Neural progenitor cell (in vitro differentiated cells): Measurements from ENCODE around the gene TDRD6. TPM values are rescaled to one million over a fixed set of nuclear protein-coding genes. Genes with fewer than 3 reads are reported as not detected.
A peak's percentile ranks its signal among the peaks of the same experiment; 100 is the strongest.

Experiments used
- DNase-seq: peaks from one replicate; pipeline ENCODE4 v3.0.0-alpha.2; 2016; ENCODE audit warnings: low spot score
- H2AFZ ChIP-seq: fragments of 200-600 bp; sonication (generic); replicated peaks from 2 replicates; pipeline ENCODE4 v1.6.1; 2016; ENCODE audit warnings: antibody characterized with exemption
- H3F3A ChIP-seq: fragments of 200-600 bp; sonication (generic); 2 replicates; pipeline ENCODE4 v1.6.1; 2016; ENCODE audit warnings: antibody characterized with exemption, low read depth
- H3K27ac ChIP-seq: fragments of 200-600 bp; sonication (generic); 2 replicates; pipeline ENCODE4 v1.5.1; 2016; ENCODE audit warnings: mild to moderate bottlenecking
- H3K27me3 ChIP-seq: fragments of 200-600 bp; sonication (generic); 2 replicates; pipeline ENCODE4 v1.6.1; 2016; ENCODE audit warnings: mild to moderate bottlenecking, moderate library complexity
- H3K36me3 ChIP-seq: fragments of 200-600 bp; sonication (generic); 2 replicates; pipeline ENCODE4 v1.5.1; 2016
- H3K4me1 ChIP-seq: fragments of 200-600 bp; sonication (generic); 2 replicates; pipeline ENCODE4 v1.6.1; 2016; ENCODE audit warnings: mixed run types
- H3K4me2 ChIP-seq: fragments of 200-600 bp; sonication (generic); 2 replicates; pipeline ENCODE4 v1.6.1; 2016
- H3K4me3 ChIP-seq: fragments of 200-600 bp; sonication (generic); 2 replicates; pipeline ENCODE4 v1.5.1; 2016
- H3K79me2 ChIP-seq: fragments of 200-600 bp; sonication (generic); 2 replicates; pipeline ENCODE4 v1.6.1; 2016; ENCODE audit warnings: low read depth
- H3K9ac ChIP-seq: fragments of 200-600 bp; sonication (generic); 2 replicates; pipeline ENCODE4 v1.6.1; 2016
- H3K9me3 ChIP-seq: fragments of 200-600 bp; sonication (generic); 2 replicates; pipeline ENCODE4 v1.5.1; 2016; ENCODE audit warnings: low read depth
- H4K20me1 ChIP-seq: fragments of 200-600 bp; sonication (generic); 2 replicates; pipeline ENCODE4 v1.6.1; 2016; ENCODE audit warnings: low read depth
- H3K27ac Mint-ChIP-seq: 3 replicates; pipeline ENCODE4 v1.8.0; 2021; ENCODE audit warnings: mixed read lengths
- H3K27me3 Mint-ChIP-seq: 2 replicates; pipeline ENCODE4 v1.8.0; 2022; ENCODE audit warnings: low read depth, mild to moderate bottlenecking, inconsistent platforms, moderate library complexity, mixed read lengths; ENCODE audit not compliant: insufficient read depth
- H3K36me3 Mint-ChIP-seq: 3 replicates; pipeline ENCODE4 v1.8.0; 2021; ENCODE audit warnings: mixed read lengths
- H3K4me1 Mint-ChIP-seq: 3 replicates; pipeline ENCODE4 v1.8.0; 2021; ENCODE audit warnings: mixed read lengths
- H3K4me3 Mint-ChIP-seq: 3 replicates; pipeline ENCODE4 v1.8.0; 2021; ENCODE audit warnings: mild to moderate bottlenecking, moderate library complexity, mixed read lengths
- H3K9me3 Mint-ChIP-seq: 3 replicates; pipeline ENCODE4 v1.8.0; 2020; ENCODE audit warnings: mixed read lengths
- EZH2 ChIP-seq: fragments of 200-600 bp; sonication (generic); IDR thresholded peaks from 2 replicates; pipeline ENCODE4 v1.6.1; 2017; ENCODE audit warnings: antibody characterized with exemption, mild to moderate bottlenecking, moderate library complexity
- EZH2phosphoT487 ChIP-seq: fragments of 200-600 bp; sonication (generic); IDR thresholded peaks from 2 replicates; pipeline ENCODE4 v1.6.1; 2017; ENCODE audit warnings: antibody characterized with exemption
- total RNA-seq: library from RNA; depleted of rRNA; stranded (reverse); fragments of >200 nt; gene quantifications from 2 replicates; pipeline ENCODE4 v1.2.3, GENCODE V29; 2015; ENCODE audit warnings: low replicate concordance
- TF ChIP-seq, protein P1 (sequence below): fragments of 200-600 bp; sonication (generic); IDR thresholded peaks from 2 replicates; pipeline ENCODE4 v1.5.1; 2017; ENCODE audit warnings: antibody characterized with exemption, mild to moderate bottlenecking

The TDRD6 gene
- total RNA-seq, 1 donor from 2014 or later: 0.09 TPM

DNA sequence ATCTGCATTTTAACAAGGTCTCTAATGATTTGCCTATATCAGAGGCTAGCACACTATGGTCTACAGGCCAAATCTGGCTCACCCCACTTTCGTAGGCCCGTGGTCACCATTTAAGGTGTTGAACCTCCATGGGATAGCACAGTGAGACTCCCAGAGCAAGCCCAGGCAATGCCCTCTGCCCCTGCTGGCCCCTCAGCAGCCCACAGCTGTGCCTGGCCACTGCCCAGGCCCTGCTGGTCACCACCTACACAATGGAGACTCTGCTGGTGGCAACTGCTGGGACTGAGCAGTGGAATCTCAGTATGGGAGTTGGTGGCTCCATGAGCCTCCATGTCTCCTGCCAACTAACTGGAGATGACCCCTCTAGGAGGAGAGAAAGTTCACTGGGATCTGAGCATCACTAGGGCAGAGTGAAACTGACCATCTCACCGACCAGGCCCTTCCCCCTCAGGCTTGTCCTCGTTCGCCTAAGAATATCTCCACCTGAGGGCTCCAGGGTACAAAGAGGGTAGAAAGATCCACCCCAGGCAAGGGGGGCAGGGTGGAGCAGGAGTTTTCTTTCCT is 61.3 kb downstream of the TDRD6 start:
- no peak overlapping the region for H3K4me3 Mint-ChIP-seq
- Histone ChIP-seq H3K27ac (no peak overlapping the region), H3K4me1 (peaks cover 12% of the 10 kb centered on the region), H3K36me3 (no peaks in the 10 kb centered on the region), H3K4me3 (no peak overlapping the region), H3K79me2 (no peaks in the 10 kb centered on the region), H3K9me3 (no peaks in the 10 kb centered on the region), H2AFZ (peak overlapping the region; percentile 26), H4K20me1 (no peaks in the 10 kb centered on the region), H3K9ac (no peak overlapping the region), H3F3A (peaks cover 12% of the 10 kb centered on the region), H3K4me2 (no peak overlapping the region), H3K27me3 (no peaks in the 10 kb centered on the region)
- H3K27me3 Mint-ChIP-seq: no peaks in the 10 kb centered on the region
- no peak for TF ChIP-seq EZH2
- TF ChIP-seq, protein P1, sequence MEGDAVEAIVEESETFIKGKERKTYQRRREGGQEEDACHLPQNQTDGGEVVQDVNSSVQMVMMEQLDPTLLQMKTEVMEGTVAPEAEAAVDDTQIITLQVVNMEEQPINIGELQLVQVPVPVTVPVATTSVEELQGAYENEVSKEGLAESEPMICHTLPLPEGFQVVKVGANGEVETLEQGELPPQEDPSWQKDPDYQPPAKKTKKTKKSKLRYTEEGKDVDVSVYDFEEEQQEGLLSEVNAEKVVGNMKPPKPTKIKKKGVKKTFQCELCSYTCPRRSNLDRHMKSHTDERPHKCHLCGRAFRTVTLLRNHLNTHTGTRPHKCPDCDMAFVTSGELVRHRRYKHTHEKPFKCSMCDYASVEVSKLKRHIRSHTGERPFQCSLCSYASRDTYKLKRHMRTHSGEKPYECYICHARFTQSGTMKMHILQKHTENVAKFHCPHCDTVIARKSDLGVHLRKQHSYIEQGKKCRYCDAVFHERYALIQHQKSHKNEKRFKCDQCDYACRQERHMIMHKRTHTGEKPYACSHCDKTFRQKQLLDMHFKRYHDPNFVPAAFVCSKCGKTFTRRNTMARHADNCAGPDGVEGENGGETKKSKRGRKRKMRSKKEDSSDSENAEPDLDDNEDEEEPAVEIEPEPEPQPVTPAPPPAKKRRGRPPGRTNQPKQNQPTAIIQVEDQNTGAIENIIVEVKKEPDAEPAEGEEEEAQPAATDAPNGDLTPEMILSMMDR: no peak
- peaks cover 9% of the 10 kb centered on the region for H3K4me1 Mint-ChIP-seq
- no peak for DNase-seq
- H3K36me3 Mint-ChIP-seq: no peaks in the 10 kb centered on the region
- H3K9me3 Mint-ChIP-seq: no peaks in the 10 kb centered on the region
- no peak overlapping the region for H3K27ac Mint-ChIP-seq

DNA sequence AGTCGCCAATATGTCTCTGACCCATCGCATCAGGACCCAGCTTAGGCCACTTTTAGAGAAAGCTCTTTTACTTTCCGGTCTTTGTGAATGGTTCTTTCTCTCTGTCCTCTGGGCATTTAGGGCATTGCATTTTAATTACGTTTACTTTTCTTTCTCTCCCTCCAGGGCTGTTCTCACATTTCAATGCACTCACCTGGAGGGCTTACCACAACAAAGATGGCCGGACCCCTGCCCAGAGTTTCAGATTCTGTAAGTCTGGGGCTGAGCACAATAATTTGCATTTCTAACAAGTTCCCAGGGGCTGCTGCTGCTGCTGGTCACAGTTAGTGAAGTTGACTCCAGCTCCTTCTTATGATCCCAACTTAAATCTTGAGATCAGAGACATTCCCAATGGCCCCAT is 62.0 kb downstream of the TDRD6 start:
- peak overlapping the region; percentile 49 for H3K27ac ChIP-seq
- Mint-ChIP-seq H3K27me3 (no peaks in the 10 kb centered on the region), H3K9me3 (no peaks in the 10 kb centered on the region), H3K4me1 (peaks cover 9% of the 10 kb centered on the region), H3K4me3 (no peak overlapping the region), H3K36me3 (no peaks in the 10 kb centered on the region), H3K27ac (peak overlapping the region; percentile 24)
- TF ChIP-seq, protein P1: no peak
- TF ChIP-seq EZH2phosphoT487 (no peak), EZH2 (no peak)
- peak; percentile 40 for DNase-seq
- no peaks in the 10 kb centered on the region for H4K20me1 ChIP-seq
- peak overlapping the region; percentile 52 for H3K4me2 ChIP-seq
- no peaks in the 10 kb centered on the region for H3K27me3 ChIP-seq
- H3K4me3 ChIP-seq: no peak overlapping the region
- H3K4me1 ChIP-seq: peaks cover 12% of the 10 kb centered on the region
- H3K79me2 ChIP-seq: no peaks in the 10 kb centered on the region
- H3F3A ChIP-seq: peaks cover 12% of the 10 kb centered on the region
- no peaks in the 10 kb centered on the region for H3K9me3 ChIP-seq
- H3K36me3 ChIP-seq: no peaks in the 10 kb centered on the region
- peak overlapping the region; percentile 88 for H2AFZ ChIP-seq
- H3K9ac ChIP-seq: no peak overlapping the region

DNA sequence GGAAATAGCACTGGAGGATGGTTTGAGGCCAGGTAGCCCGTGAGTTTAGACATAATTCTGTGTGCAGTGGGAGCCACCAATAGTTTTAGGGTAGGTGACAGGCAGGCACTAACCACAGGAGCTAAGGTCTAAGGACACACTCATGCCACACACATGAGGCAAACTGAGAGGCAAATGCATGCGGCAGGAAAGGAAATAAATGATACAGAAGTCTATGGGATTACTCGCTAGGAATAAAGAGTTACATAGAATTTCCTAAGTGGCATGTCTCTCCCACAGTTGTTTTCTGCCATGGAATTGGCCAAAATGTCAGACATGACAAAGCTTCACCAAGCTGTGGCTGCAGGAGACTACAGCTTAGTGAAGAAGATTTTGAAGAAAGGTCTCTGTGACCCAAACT is 64.0 kb downstream of the TDRD6 start:
- no peak overlapping the region for H3K9ac ChIP-seq
- no peaks in the 10 kb centered on the region for H4K20me1 ChIP-seq
- Mint-ChIP-seq H3K9me3 (no peaks in the 10 kb centered on the region), H3K4me1 (peaks cover 9% of the 10 kb centered on the region), H3K27me3 (no peaks in the 10 kb centered on the region), H3K27ac (no peak overlapping the region), H3K4me3 (no peak overlapping the region), H3K36me3 (no peaks in the 10 kb centered on the region)
- H3K4me2 ChIP-seq: no peak overlapping the region
- DNase-seq: no peak
- peaks cover 12% of the 10 kb centered on the region for H3F3A ChIP-seq
- no peaks in the 10 kb centered on the region for H3K9me3 ChIP-seq
- no peaks in the 10 kb centered on the region for H3K27me3 ChIP-seq
- no peak overlapping the region for H3K4me3 ChIP-seq
- TF ChIP-seq, protein P1: no peak
- TF ChIP-seq EZH2phosphoT487 (no peak), EZH2 (no peak)
- no peaks in the 10 kb centered on the region for H3K79me2 ChIP-seq
- no peak overlapping the region for H2AFZ ChIP-seq
- no peak overlapping the region for H3K27ac ChIP-seq
- peaks cover 13% of the 10 kb centered on the region for H3K4me1 ChIP-seq
- H3K36me3 ChIP-seq: no peaks in the 10 kb centered on the region

Other genes with a start within 250 kb of the TDRD6 start
- gene RCAN2, start 196.4 kb upstream of the TDRD6 start, total RNA-seq: 5.8 and 6.7 TPM in 2 replicates
- gene CYP39A1, start 35.1 kb upstream of the TDRD6 start, total RNA-seq: 4.5 and 7.1 TPM in 2 replicates
- gene SLC25A27, start 34.9 kb upstream of the TDRD6 start, total RNA-seq: 25.9 and 47.7 TPM in 2 replicates
- 1.1 and 1.8 TPM in 2 replicates for gene PLA2G7, start 47.5 kb downstream of the TDRD6 start, total RNA-seq
- not detected in 2 replicates for gene ANKRD66, start 59.0 kb downstream of the TDRD6 start, total RNA-seq
- not detected in 2 replicates for gene MEP1A, start 105.5 kb downstream of the TDRD6 start, total RNA-seq
- not detected in 2 replicates for gene ADGRF5, start 234.1 kb downstream of the TDRD6 start, total RNA-seq